ENCODE results near the gene CALD1.

CALD1 gene

GRCh38 chr7:134907000-134907399 lies 127.6 kb downstream of the CALD1 start:
- TF ChIP-seq CSRNP3 (CRISPR knock-in tag; IDR thresholded peaks at IDR 0.05), result no peak

DNA sequence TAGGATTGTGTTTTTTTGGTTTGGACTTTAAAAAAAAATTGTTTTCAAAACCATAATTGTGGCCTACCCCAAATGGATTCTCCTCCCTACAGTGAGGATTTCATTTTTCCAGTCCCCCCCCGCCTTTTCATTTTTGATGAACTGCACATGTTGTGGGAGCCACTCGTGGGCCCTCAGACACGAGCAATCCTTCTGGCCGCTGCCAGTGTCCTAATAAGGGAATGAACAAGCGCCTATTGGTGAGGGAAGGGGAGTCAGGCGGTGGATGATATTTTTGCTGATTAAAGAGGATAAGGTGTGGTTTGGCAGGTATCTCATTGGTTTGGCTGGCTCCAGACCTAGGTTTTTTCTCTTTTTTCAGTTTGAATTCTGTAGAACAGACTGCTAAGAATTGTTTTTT lies 128.2 kb downstream of the CALD1 start:
- ATAC-seq, result no peak; the same call in 2 of the 3 replicates

More at GRCh38 chr7:134907000-134907399, 127.6 kb downstream of the CALD1 start:
- ATAC-seq, result peak; percentile 3; the same call in 1 of the 3 replicates

DNA sequence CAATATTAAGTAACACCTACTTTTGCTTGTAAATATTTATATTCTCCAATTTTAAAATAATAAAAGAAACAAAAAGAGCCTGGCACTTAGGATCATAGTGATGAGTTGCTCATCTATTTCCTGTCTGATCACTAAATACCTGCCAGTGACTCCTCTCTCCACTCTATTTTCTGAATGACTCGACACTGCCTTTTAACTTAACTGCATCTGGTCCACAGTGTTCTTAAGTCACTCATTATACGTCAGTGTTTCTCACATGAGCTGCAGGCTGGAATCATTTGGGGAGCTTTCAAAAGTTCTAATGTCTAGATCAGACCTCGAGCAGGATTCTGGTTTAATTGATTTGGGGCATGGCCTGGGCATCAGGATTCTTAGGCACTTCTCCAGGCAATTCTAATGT lies 128.9 kb downstream of the CALD1 start:
- peak; percentile 19; the same call in 2 of the 3 replicates for ATAC-seq
- no peak for TF ChIP-seq POU6F1 (CRISPR knock-in tag; IDR thresholded peaks at IDR 0.05; ENCODE audit: borderline replicate concordance, low read depth)
- no peak for TF ChIP-seq BACH2 (CRISPR knock-in tag; IDR thresholded peaks at IDR 0.05; ENCODE audit: borderline replicate concordance)
- TF ChIP-seq TCF4 (CRISPR knock-in tag; IDR thresholded peaks at IDR 0.05; ENCODE audit: borderline replicate concordance), result no peak
- TF ChIP-seq CSDC2 (CRISPR knock-in tag; IDR thresholded peaks at IDR 0.05), result no peak
- no peak for TF ChIP-seq ARNTL (CRISPR knock-in tag; IDR thresholded peaks at IDR 0.05; ENCODE audit: borderline replicate concordance, low read depth)
- no peak for TF ChIP-seq ZNF565 (CRISPR knock-in tag; conservative IDR thresholded peaks at IDR 0.05; ENCODE audit: low read depth)
- no peak for TF ChIP-seq ZC3H10 (CRISPR knock-in tag; IDR thresholded peaks at IDR 0.05)
- TF ChIP-seq RARB (CRISPR knock-in tag; IDR thresholded peaks at IDR 0.05), result no peak
- TF ChIP-seq PATZ1 (CRISPR knock-in tag; IDR thresholded peaks at IDR 0.05; ENCODE audit: borderline replicate concordance), result no peak
- no peak for TF ChIP-seq ESRRG (CRISPR knock-in tag; IDR thresholded peaks at IDR 0.05)
- no peak for TF ChIP-seq PPARA (CRISPR knock-in tag; IDR thresholded peaks at IDR 0.05; ENCODE audit: borderline replicate concordance)
- no peak for TF ChIP-seq ZFP30 (CRISPR knock-in tag; IDR thresholded peaks at IDR 0.05)
- TF ChIP-seq, protein P1, sequence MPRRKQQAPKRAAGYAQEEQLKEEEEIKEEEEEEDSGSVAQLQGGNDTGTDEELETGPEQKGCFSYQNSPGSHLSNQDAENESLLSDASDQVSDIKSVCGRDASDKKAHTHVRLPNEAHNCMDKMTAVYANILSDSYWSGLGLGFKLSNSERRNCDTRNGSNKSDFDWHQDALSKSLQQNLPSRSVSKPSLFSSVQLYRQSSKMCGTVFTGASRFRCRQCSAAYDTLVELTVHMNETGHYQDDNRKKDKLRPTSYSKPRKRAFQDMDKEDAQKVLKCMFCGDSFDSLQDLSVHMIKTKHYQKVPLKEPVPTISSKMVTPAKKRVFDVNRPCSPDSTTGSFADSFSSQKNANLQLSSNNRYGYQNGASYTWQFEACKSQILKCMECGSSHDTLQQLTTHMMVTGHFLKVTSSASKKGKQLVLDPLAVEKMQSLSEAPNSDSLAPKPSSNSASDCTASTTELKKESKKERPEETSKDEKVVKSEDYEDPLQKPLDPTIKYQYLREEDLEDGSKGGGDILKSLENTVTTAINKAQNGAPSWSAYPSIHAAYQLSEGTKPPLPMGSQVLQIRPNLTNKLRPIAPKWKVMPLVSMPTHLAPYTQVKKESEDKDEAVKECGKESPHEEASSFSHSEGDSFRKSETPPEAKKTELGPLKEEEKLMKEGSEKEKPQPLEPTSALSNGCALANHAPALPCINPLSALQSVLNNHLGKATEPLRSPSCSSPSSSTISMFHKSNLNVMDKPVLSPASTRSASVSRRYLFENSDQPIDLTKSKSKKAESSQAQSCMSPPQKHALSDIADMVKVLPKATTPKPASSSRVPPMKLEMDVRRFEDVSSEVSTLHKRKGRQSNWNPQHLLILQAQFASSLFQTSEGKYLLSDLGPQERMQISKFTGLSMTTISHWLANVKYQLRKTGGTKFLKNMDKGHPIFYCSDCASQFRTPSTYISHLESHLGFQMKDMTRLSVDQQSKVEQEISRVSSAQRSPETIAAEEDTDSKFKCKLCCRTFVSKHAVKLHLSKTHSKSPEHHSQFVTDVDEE (CRISPR knock-in tag; IDR thresholded peaks at IDR 0.05), result no peak
- TF ChIP-seq ZNF8 (CRISPR knock-in tag; IDR thresholded peaks at IDR 0.05), result no peak
- no peak for TF ChIP-seq CREB5 (CRISPR knock-in tag; IDR thresholded peaks at IDR 0.05; ENCODE audit: low read depth)
- no peak for TF ChIP-seq ZNF70 (CRISPR knock-in tag; IDR thresholded peaks at IDR 0.05)

More for the DNA sequence above, 128.2 kb downstream of the CALD1 start:
- TF ChIP-seq POU6F1 (CRISPR knock-in tag; IDR thresholded peaks at IDR 0.05; ENCODE audit: borderline replicate concordance, low read depth), result no peak
- no peak for TF ChIP-seq ZNF8 (CRISPR knock-in tag; IDR thresholded peaks at IDR 0.05)
- no peak for TF ChIP-seq ZNF565 (CRISPR knock-in tag; conservative IDR thresholded peaks at IDR 0.05; ENCODE audit: low read depth)
- TF ChIP-seq ARNTL (CRISPR knock-in tag; IDR thresholded peaks at IDR 0.05; ENCODE audit: borderline replicate concordance, low read depth), result no peak
- no peak for TF ChIP-seq ESRRG (CRISPR knock-in tag; IDR thresholded peaks at IDR 0.05)
- no peak for TF ChIP-seq CSDC2 (CRISPR knock-in tag; IDR thresholded peaks at IDR 0.05)
- TF ChIP-seq ZNF70 (CRISPR knock-in tag; IDR thresholded peaks at IDR 0.05), result no peak
- TF ChIP-seq ISL1 (CRISPR knock-in tag; IDR thresholded peaks at IDR 0.05), result no peak
- no peak for TF ChIP-seq SNAI2 (CRISPR knock-in tag; IDR thresholded peaks at IDR 0.05)
- TF ChIP-seq OSR1 (CRISPR knock-in tag; IDR thresholded peaks at IDR 0.05), result no peak
- TF ChIP-seq RARB (CRISPR knock-in tag; IDR thresholded peaks at IDR 0.05), result no peak
- TF ChIP-seq, protein P1 (CRISPR knock-in tag; IDR thresholded peaks at IDR 0.05), result no peak
- no peak for TF ChIP-seq TCF4 (CRISPR knock-in tag; IDR thresholded peaks at IDR 0.05; ENCODE audit: borderline replicate concordance)
- TF ChIP-seq BACH2 (CRISPR knock-in tag; IDR thresholded peaks at IDR 0.05; ENCODE audit: borderline replicate concordance), result no peak
- no peak for TF ChIP-seq PPARA (CRISPR knock-in tag; IDR thresholded peaks at IDR 0.05; ENCODE audit: borderline replicate concordance)

Data from SK-N-SH treated with all-trans-retinoic acid at 6 μM for 48 hours (cell line).